K562 (cell line): ENCODE measurements around the gene INSIG1. TPM values are rescaled to one million over a fixed set of nuclear protein-coding genes. Genes with fewer than 3 reads are reported as not detected.

Source experiments
- AFF4 ChIP-seq: sonication (generic); formaldehyde crosslinking; IDR thresholded peaks from 2 replicates; pipeline ENCODE4 v1.8.0; 2023; ENCODE audit warnings: mild to moderate bottlenecking, missing genetic modification reagents
- ELF2 ChIP-seq: fragments of 250-450 bp; sonication (Bioruptor Pico); IDR thresholded peaks from 2 replicates; pipeline ENCODE4 v1.5.0; 2021; ENCODE audit warnings: mild to moderate bottlenecking
- FOXO4 ChIP-seq: fragments of 450-650 bp; formaldehyde crosslinking; IDR thresholded peaks from 2 replicates; pipeline ENCODE4 v1.4.0; 2020; ENCODE audit warnings: mild to moderate bottlenecking, moderate library complexity
- HDAC8 ChIP-seq: fragments of 450-650 bp; IDR thresholded peaks from 2 replicates; pipeline ENCODE4 v1.6.1; 2016; ENCODE audit warnings: mild to moderate bottlenecking, missing genetic modification characterization, moderate library complexity, missing compliant biosample characterization
- KAT8 ChIP-seq: fragments of 450-650 bp; IDR thresholded peaks from 2 replicates; pipeline ENCODE4 v1.6.1; 2016; ENCODE audit warnings: low read depth, mild to moderate bottlenecking
- NR2F6 ChIP-seq: fragments of 450-650 bp; formaldehyde crosslinking; IDR thresholded peaks from 2 replicates; pipeline ENCODE4 v1.4.0; 2020; ENCODE audit warnings: mild to moderate bottlenecking
- PATZ1 ChIP-seq: fragments of 250-450 bp; sonication (Bioruptor Pico); IDR thresholded peaks from 2 replicates; pipeline ENCODE4 v1.5.0; 2020; ENCODE audit warnings: mild to moderate bottlenecking, borderline replicate concordance
- TEAD4 ChIP-seq, 2 experiments: sonication (generic) in 1 of 2; formaldehyde crosslinking in 1 of 2; IDR thresholded peaks; 2 replicates each; pipeline versions ENCODE4 v1.6.1 to v1.8.0; 2012 to 2022; ENCODE audit warnings: borderline replicate concordance in 1 of 2, inconsistent platforms in 1 of 2, low read length in 1 of 2, mild to moderate bottlenecking in 1 of 2, missing genetic modification reagents in 1 of 2
- TRIM28 ChIP-seq: fragments of 450-650 bp; IDR thresholded peaks from 2 replicates; pipeline ENCODE4 v1.6.1; 2017
- ZBTB11 ChIP-seq, 3 experiments: fragments of 200-800 bp in 1 of 3; fragments of 250-450 bp in 1 of 3; fragments of 450-650 bp in 1 of 3; sonication (Bioruptor Pico) in 1 of 3; sonication (Bioruptor generic) in 1 of 3; formaldehyde crosslinking in 1 of 3; IDR thresholded peaks; 2 replicates each; pipeline versions ENCODE4 v1.6.1 to v1.8.0; 2016 to 2022; ENCODE audit warnings: mild to moderate bottlenecking in 2 of 3, missing genetic modification characterization in 2 of 3, missing compliant biosample characterization in 1 of 3, moderate library complexity in 1 of 3
- ZNF143 ChIP-seq: sonication (generic); formaldehyde crosslinking; IDR thresholded peaks from 2 replicates; pipeline ENCODE4 v1.9.0; 2022; ENCODE audit warnings: mild to moderate bottlenecking, missing genetic modification reagents
- ZNF395 ChIP-seq: fragments of 200-800 bp; sonication (Bioruptor generic); IDR thresholded peaks from 2 replicates; pipeline ENCODE4 v1.6.1; 2017; ENCODE audit warnings: missing genetic modification characterization, missing compliant biosample characterization
- polyA plus RNA-seq, 8 experiments: library from polyadenylated mRNA; depleted of rRNA in 4 of 8; stranded (reverse) in 5 of 8; unstranded in 3 of 8; fragments of >200 nt; fragmentation: Nextera tagmentation in 2 of 8; fragmentation: Illumina TruSeq in 1 of 8; extraction: Ambion mirVana in 2 of 8; extraction: Trizol in 1 of 8; gene quantifications; 2 replicates each; pipeline versions ENCODE4 v1.2.1 to v1.2.3, GENCODE V29; 2011 to 2014; ENCODE audit warnings: inconsistent platforms in 1 of 8, missing spikeins in 1 of 8
- total RNA-seq, 7 experiments: library from RNA; depleted of rRNA in 6 of 7; stranded (reverse); fragments of >200 nt in 6 of 7; fragmentation: Illumina TruSeq in 2 of 7; extraction: Trizol in 2 of 7; gene quantifications; 2 replicates each; pipeline versions ENCODE4 v1.2.1 to v1.2.3, GENCODE V29; 2011 to 2021; ENCODE audit warnings: low replicate concordance in 1 of 7

The INSIG1 gene
- total and polyA plus RNA-seq, 9 of the 15 experiments (the other 6 are each of a cell fraction or from before 2014, with no cell fraction given) = 57.1 to 787 (median 238) TPM

GRCh38 chr7:155324012-155324917 is 26.6 kb downstream of the INSIG1 start (continued):
- peak in 1 of 3 experiments; percentile 91; a peak in 2 of 6 replicates for TF ChIP-seq ZBTB11 (CRISPR knock-in tag; IDR thresholded peaks at IDR 0.05)
- TF ChIP-seq AFF4 (CRISPR knock-in tag) = peak; percentile 94
- TF ChIP-seq ZNF395 = peak; percentile 99
- no peak for TF ChIP-seq HDAC8 (tag)
- no peak for TF ChIP-seq ZNF143 (CRISPR knock-in tag)
- TF ChIP-seq PATZ1 (CRISPR knock-in tag) = no peak
- TF ChIP-seq KAT8 = no peak
- peak; percentile 58; the same call in 1 of the 2 replicates for TF ChIP-seq TRIM28
- TF ChIP-seq NR2F6 (CRISPR knock-in tag) = peak; percentile 88; the same call in 1 of the 2 replicates
- 0 out of 2 replicates have a peak, but pooled peaks have one; percentile 42 for TF ChIP-seq FOXO4 (CRISPR knock-in tag)
- no peak for TF ChIP-seq ELF2 (CRISPR knock-in tag)
- TF ChIP-seq TEAD4 (IDR thresholded peaks at IDR 0.05; ENCODE audit: low read length) = peak; percentile 100
- TF ChIP-seq TEAD4 (CRISPR knock-in tag; IDR thresholded peaks at IDR 0.05; ENCODE audit: borderline replicate concordance) = no peak
